Astrocyte of the hippocampus (primary cell): ENCODE results near the gene FARP2.
"Not testable (repeated sequence)": the region's sequence is repeated elsewhere in the genome, so short reads cannot be mapped to it uniquely, and the experiment has no call there.

ENCODE experiments used
- DNase-seq: peaks from one replicate; pipeline ENCODE4 v3.0.0; 2011; ENCODE audit warnings: low read depth, low spot score

FARP2 gene

GRCh38 chr2:241355983-241356870 is at the start of gene FARP2:
Gene FARP2 (plus strand): TSS chr2:241356285. CDS start chr2:241373108, 16,823 bp downstream.
- peak; percentile 99 for DNase-seq

DNA sequence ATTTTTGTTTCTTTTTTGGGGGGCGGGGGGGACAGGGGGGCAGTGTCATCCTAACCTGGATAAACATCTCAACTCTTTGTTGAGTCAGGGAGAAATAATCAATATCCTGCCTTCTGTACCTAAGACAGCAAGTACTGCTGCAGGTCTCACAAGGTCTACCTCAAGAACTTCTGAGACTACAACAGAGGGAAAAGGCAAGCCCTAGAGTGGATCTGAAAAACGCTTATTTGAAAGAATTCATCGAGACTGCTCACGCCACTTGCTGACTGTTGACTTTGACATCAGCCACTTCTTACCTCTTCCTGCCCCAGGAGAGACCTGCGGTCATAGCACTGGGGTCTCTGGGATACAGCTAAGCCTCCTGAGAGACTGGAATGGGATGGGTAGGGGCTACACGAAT is 49.0 kb upstream of the FARP2 start:
- no peak for DNase-seq

DNA sequence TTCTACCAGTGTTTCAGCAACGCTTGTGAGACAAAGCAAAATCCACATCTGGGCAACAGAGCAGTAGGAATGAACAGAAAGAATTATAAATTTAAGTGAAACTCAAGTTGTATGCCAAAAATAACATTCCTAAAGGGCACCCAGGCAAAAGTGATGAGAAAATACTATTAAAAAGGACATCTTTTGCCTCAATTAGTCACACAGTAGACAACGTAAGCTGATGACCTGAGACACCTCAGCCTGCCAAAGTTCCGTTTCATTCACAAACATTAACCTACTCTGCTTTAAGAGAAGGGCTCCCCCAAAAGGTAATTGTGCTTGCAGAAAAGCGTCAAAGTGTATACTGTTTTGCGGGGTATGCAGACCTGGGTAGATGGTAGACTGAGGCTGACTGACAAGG is 47.8 kb upstream of the FARP2 start:
- DNase-seq, result peak; percentile 62

DNA sequence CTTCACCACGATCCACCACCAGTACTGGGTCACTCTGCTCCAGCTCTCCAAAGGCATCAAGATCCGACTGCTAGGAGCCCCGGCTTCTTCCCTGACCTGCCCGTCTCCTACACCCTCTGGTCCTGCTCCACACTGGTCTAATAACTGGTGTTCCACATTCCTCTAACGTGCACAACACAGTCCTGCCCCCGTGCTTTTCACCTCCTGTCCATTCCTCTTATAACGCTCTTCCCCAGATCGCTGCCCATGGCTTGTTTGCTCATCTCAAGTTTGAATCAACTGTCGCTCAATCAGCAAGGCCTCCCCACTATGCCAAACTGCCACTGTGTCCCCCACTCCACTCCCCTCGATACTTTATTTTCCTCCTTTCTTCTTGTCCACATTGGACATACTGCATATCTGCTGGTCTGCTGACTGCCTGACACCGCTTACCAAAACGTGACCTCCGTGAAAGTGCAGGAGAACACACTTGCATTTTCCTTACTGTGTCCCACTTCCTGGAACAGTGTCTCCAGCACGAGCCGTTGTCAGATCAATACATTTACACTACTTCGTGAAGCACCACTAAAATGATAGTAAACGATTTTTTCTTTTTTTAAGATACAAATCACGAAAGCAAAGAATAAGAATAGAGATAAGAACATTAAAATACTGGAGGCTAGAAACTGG is 47.1 kb upstream of the FARP2 start:
- no peak for DNase-seq

DNA sequence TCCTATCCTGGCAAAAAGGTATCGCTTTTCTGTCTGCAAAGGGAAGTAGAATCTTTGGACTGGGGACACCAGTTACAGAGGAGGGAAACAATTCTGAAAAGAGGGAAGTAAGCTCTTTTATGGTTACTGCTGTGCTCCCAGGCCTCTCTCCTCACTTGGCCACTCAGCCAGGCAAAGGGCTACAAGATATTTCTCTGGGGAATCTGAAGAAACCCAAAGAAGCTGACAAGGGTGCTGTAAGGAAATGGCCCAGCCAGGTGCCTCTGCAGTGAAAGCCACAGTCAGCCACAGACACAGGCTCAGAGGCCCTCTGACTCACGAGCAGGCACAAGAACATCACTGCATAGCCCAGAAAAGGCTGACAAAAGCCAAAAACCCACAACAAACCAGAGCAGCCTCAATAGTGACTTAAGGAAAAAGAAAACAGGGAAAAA is 46.4 kb upstream of the FARP2 start:
- peak; percentile 71 for DNase-seq

- no peak for DNase-seq
These were observed 45.0 kb upstream of the FARP2 start for GRCh38 chr2:241310917-241311566.

DNA sequence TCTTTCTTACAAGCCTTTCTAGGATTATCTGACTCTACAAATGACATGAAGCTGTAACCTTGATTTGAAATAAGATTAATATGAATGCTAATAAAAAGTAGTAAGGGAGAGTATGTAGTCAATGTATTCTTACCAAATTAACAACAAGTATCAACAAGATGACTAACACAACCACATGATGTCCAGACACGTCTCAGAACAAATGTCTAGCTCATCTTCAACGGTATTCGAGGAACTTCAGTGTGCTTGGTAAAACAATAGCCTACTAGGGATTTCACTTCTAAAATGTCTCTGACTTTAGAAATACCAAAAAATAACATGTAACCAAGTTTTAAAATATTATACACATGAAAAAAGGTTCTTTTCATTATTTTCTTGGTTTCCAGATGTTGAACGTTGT is 44.0 kb upstream of the FARP2 start:
- no peak for DNase-seq

DNA sequence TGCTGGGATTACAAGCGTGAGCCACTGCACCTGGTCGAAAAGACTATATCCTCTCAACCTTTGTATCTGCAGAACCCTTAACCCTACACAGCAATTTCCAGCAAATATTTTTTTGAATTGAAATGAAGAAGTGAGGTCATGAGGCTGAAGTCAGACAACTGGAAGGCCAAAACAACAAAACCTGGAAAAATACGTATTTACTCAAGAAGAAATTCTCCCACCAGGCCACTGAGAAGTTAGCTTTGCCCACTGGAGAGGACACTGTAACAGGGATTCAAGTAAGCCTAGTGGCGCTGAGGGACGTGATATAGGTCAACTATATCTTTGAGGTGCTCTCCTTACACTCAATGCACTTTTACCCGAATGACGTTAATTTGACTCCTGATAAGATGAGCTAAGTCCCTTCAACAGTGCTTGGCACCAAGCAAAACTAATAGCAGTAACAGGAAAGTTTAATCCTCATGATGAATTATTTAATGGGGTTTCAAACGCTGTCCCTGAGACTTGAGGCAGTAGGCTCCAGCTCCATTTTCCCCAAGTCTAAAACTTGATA is 42.5 kb upstream of the FARP2 start:
- no peak for DNase-seq

DNA sequence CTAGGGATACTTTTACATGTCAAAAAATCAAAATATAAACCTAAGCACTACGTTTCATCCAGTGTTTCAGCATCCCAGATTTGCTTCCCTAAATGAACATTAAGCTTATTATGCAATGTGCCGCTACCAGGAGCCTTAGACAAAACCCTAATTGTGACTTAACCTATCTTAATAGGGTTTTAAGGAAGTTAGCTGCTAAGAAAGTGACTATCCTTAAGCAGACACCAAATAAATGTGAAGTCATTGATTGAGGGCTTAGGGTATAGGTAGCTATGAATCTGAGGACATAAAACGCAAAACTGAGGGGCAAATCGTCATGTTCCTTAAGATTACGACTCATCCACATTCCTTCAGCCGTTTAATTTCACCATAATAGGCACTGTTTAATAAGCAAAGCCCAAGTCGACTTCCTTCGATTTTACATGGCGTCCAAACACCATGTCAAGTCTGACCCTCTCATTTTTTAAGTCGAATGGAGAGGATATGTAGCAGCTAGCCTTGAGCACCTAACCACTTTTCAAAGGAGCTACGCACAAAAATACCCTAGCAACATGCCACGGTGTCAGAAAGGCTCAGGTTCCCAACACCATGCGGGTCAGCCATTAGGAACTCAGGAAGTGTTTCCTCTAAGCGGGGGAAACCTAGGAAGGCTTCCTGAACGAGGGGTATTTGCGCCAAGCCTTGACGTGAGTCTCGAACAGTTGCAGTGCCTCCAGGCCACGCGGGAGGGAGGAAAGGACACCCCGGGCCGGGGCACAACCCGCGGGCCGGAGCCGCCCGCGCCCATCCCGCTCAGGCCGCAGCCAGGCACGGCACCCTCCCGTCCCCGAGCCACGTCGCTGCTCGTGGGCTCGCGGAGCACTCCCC is 41.6 kb upstream of the FARP2 start:
- DNase-seq, result no peak

- DNase-seq, result peak; percentile 100
These were observed 40.8 kb upstream of the FARP2 start, which contains the start of gene HDLBP for GRCh38 chr2:241315093-241315878. Gene HDLBP (minus strand): TSS chr2:241315672. CDS start chr2:241266869, 48,803 bp downstream.

- DNase-seq, result no peak
These were observed 40.0 kb upstream of the FARP2 start, which contains the start of gene SEPTIN2 for GRCh38 chr2:241315879-241316631. Gene SEPTIN2 (plus strand): TSS chr2:241315925. CDS start chr2:241324233, 8,308 bp downstream.

- no peak for DNase-seq
These were observed 39.3 kb upstream of the FARP2 start for GRCh38 chr2:241316825-241317224.

- DNase-seq, result no peak
These were observed 38.7 kb upstream of the FARP2 start for GRCh38 chr2:241317391-241317790.

DNA sequence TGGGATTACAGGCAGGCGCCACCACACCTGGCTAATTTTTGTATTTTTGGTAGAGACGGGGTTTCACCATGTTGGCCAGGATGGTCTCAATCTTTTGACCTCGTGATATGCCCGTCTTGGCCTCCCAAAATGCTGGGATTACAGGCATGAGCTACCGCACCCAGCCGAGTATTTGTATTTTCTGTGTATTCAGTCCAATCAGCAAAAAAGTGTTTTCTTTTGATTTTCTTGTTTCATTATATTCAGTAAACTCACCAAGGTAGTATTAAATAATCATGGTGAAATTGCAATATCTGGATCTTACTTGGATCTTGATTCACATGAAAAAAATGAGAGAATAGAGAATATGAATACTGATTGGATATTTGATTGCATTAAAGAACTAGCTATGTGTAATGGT is 37.3 kb upstream of the FARP2 start:
- not testable (repeated sequence) for DNase-seq

- no peak for DNase-seq
These were observed 35.7 kb upstream of the FARP2 start for GRCh38 chr2:241320394-241320793.

- no peak for DNase-seq
These were observed 35.1 kb upstream of the FARP2 start for GRCh38 chr2:241321033-241321432.

GRCh38 chr2:241321886-241322285 is 34.2 kb upstream of the FARP2 start:
- no peak for DNase-seq

DNA sequence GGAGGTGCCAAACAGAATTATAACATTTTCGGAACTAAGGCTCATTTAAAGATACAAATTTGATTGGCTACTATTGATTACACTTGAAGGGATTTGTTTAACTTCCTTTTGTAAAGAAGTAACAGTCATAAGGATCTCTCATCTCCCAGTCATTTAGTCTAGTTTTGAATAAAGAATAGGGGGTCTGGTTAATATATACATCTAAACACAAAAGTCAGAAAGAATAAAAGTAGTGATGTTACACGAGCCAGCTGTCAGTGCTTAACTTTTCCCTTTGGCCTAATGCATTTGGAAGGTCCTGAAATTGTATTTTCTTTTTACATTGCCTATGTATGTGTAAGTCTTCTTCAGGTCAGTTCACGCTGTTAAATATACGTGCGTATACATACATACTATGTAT is 32.3 kb upstream of the FARP2 start:
- DNase-seq, result no peak

- DNase-seq, result no peak
These were observed 31.3 kb upstream of the FARP2 start for GRCh38 chr2:241324775-241325174.
